GM13976 (cell line): ENCODE measurements around the gene OSBP2.

ENCODE experiments used
- DNase-seq: peaks from one replicate; pipeline ENCODE4 v3.0.0; 2012; ENCODE audit warnings: low spot score
- CTCF ChIP-seq: IDR thresholded peaks from 2 replicates; pipeline ENCODE4 v1.5.1; 2012; ENCODE audit warnings: borderline replicate concordance, mild to moderate bottlenecking; ENCODE audit not compliant: insufficient read depth; ENCODE audit errors: extremely low read depth, missing control alignments, control extremely low read depth
- in situ Hi-C: fragments of 300-500 bp; cut with MboI; formaldehyde crosslinking; loops from one replicate; pipeline ENCODE4 v1.12.0; 2022; ENCODE audit warnings: low sequenced_read_pairs, mixed read lengths, inconsistent platforms; ENCODE audit not compliant: unreplicated experiment

OSBP2 gene

DNA sequence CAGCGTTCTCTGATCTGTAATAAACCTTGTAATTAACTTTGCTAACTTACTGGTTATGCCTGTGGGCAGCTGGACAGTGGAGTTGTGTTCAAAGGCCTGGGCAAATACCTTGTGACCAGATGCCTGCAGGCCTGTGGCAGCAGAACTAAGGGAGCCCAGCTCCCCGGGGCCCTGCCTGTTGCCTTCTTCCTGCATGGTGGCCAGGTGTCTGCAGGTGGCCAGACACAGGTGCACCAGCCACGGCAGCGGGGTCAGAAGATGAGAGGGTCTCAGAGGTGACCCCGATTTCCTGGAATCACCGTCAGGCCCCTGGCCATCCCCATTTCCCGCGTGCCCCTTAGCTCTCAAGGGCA is 127.2 kb downstream of the OSBP2 start:
- in situ Hi-C loops: no loop called here
- DNase-seq: no peak
- no peak for TF ChIP-seq CTCF

DNA sequence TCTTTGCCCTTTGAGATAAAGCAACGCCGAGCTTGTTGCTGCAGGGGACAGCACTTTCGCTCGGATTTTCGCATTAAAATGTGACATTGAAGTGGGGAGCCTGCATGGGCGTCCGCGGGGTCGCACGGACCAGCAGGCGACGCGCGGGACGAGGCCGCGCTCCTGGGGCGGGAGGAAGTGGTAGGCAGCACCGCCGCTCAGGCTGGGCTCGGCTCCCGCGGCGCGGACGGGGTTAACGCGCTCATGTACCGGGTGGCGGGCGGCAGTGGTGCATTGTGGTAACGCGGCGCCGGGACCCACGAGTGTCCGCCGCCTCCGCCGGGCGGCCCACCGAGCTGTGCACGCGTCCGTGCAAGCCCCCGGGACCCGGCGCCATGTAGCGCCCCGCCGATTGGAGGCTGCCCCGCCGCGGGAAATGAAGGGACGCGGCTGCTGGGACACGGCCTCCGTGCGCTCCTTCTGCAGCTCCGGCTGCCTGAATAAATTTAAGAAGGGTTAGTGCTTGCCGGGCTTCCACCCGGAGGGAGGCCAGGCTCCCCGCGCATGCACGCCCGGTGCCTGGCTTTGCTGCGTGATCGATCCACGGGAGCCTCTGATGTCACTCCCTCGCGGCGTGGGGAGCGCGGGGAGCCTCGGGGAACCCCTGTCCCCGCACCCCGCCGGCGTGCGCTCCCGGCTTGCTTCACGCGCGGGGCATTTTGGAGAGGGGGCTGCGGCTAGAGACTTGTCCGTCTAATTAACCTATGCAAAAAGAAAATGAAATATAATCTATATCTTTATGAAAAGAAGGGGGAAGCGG is 127.7 kb downstream of the OSBP2 start:
- in situ Hi-C loops: no loop called here
- no peak for DNase-seq
- no peak for TF ChIP-seq CTCF

GRCh38 chr22:30823015-30823370 is 128.3 kb downstream of the OSBP2 start:
- in situ Hi-C loops: no loop called here
- no peak for DNase-seq
- no peak for TF ChIP-seq CTCF

DNA sequence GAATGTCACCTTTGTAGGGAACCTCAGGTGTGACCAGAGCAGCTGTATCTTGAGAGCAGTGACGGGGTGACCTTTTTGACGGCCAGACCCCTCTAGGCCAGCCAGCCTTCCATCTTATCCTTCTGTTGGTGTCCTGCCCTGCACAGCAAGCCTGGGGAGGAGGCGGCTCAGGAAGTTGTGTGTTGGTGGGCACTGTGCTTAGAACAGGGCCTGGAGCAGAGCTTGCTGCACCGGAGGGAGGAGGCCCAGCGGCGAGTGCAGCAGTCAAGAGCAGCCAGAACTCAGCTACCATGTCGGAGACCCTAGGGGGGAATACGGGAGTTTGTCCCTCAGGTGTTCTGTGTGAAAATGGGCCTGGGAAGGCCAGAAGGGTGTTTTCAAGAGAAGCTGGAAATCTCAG is 129.4 kb downstream of the OSBP2 start:
- no peak for DNase-seq
- in situ Hi-C loops: no loop called here
- no peak for TF ChIP-seq CTCF

- in situ Hi-C loops: no loop called here
- DNase-seq: no peak
- no peak for TF ChIP-seq CTCF
Observed at GRCh38 chr22:30824711-30825110, 130.0 kb downstream of the OSBP2 start.

- no peak for TF ChIP-seq CTCF
- peak; percentile 20 for DNase-seq
- in situ Hi-C loops: no loop called here
Observed at GRCh38 chr22:30825711-30826505, 131.2 kb downstream of the OSBP2 start.
